Measurements from ENCODE around the gene ZNF74.
"Not testable (repeated sequence)": the region's sequence is repeated elsewhere in the genome, so short reads cannot be mapped to it uniquely, and the experiment has no call there.

ZNF74 gene

GRCh38 chr22:20376983-20377382 is 17.0 kb upstream of the ZNF74 start:
- DNase-seq = not testable (repeated sequence)

GRCh38 chr22:20378110-20378509 is 15.8 kb upstream of the ZNF74 start:
- no peak for DNase-seq

- not testable (repeated sequence) for DNase-seq
These were observed 15.3 kb upstream of the ZNF74 start for GRCh38 chr22:20378684-20379083.

GRCh38 chr22:20380486-20380885 is 13.5 kb upstream of the ZNF74 start:
- no peak for DNase-seq

GRCh38 chr22:20383538-20383937 is 10.4 kb upstream of the ZNF74 start:
- no peak for DNase-seq

- no peak for DNase-seq
These were observed 9.8 kb upstream of the ZNF74 start for GRCh38 chr22:20384171-20384570.

GRCh38 chr22:20384865-20385264 is 9.1 kb upstream of the ZNF74 start:
- no peak for DNase-seq

- DNase-seq = no peak
These were observed 7.6 kb upstream of the ZNF74 start for GRCh38 chr22:20386336-20386735.

GRCh38 chr22:20386972-20387371 is 7.0 kb upstream of the ZNF74 start:
- no peak for DNase-seq

- no peak for DNase-seq
These were observed 5.8 kb upstream of the ZNF74 start for GRCh38 chr22:20388200-20388599.

- DNase-seq = no peak
These were observed 4.7 kb upstream of the ZNF74 start for GRCh38 chr22:20389288-20389687.

- no peak for DNase-seq
These were observed 3.5 kb upstream of the ZNF74 start for GRCh38 chr22:20390394-20390907.

GRCh38 chr22:20391222-20391621 is 2.7 kb upstream of the ZNF74 start:
- DNase-seq = no peak

GRCh38 chr22:20392365-20392881 is 1.5 kb upstream of the ZNF74 start:
- not testable (repeated sequence) for DNase-seq

- no peak for DNase-seq
These were observed 807 bp upstream of the ZNF74 start for GRCh38 chr22:20392983-20393704.

GRCh38 chr22:20395181-20395906 is 1.4 kb downstream of the ZNF74 start:
- no peak for DNase-seq

- DNase-seq = no peak
These were observed 1.9 kb downstream of the ZNF74 start for GRCh38 chr22:20395907-20396287.

- DNase-seq = no peak
These were observed 2.7 kb downstream of the ZNF74 start for GRCh38 chr22:20396639-20397038.

- DNase-seq = no peak
These were observed 3.5 kb downstream of the ZNF74 start for GRCh38 chr22:20397498-20397897.

GRCh38 chr22:20398420-20398819 is 4.5 kb downstream of the ZNF74 start:
- no peak for DNase-seq

- no peak for DNase-seq
These were observed 6.1 kb downstream of the ZNF74 start for GRCh38 chr22:20399866-20400605.

- DNase-seq = no peak
These were observed 6.8 kb downstream of the ZNF74 start for GRCh38 chr22:20400606-20401375.
